ENCODE results near the gene HARS1. TPM values are rescaled to one million over a fixed set of nuclear protein-coding genes. Genes with fewer than 3 reads are reported as not detected.
A peak's percentile ranks its signal among the peaks of the same experiment; 100 is the strongest.

HARS1 gene
- total and polyA plus RNA-seq, 2 of the 13 experiments (the other 11 are each of a cell fraction or from before 2014, with no cell fraction given): 36.9 to 66.2 TPM

DNA sequence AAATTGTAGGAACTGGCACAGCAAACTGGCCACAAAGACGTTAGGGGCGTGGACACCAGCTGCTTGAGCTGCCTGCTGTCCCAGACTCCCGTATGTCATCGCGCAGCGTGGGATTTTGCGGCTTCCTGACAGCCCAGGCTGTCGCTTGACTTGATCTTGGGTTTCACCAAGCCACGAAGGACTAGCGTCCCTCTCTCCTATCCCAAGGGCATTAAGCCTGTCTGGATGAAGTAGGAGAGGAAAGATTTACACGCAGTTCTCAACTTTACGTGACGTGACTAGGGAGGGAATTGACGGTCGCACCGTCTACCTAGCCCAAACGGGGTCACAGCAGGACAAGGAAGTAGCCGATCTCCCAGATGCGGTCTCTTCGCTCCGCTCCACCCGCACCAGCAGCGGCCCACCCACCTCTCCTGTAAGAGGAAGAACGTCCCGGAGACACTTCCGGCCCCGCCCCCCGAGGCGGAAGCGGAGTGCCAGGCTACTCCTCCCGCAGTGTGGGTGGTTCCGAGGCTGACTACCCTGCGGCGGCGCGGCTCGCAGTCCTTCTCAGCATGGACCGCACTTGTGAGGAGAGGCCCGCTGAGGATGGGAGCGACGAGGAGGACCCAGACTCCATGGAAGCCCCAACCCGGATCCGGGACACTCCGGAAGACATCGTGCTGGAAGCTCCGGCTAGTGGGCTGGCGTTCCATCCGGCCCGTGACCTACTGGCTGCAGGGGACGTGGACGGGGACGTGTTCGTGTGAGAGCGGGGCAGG is 26.6 kb downstream of the HARS1 start, which contains the start of gene WDR55 (continued):
- TF ChIP-seq, protein P1, sequence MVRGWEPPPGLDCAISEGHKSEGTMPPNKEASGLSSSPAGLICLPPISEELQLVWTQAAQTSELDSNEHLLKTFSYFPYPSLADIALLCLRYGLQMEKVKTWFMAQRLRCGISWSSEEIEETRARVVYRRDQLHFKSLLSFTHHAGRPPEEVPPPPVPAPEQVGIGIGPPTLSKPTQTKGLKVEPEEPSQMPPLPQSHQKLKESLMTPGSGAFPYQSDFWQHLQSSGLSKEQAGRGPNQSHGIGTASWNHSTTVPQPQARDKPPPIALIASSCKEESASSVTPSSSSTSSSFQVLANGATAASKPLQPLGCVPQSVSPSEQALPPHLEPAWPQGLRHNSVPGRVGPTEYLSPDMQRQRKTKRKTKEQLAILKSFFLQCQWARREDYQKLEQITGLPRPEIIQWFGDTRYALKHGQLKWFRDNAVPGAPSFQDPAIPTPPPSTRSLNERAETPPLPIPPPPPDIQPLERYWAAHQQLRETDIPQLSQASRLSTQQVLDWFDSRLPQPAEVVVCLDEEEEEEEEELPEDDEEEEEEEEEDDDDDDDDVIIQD (CRISPR knock-in tag; IDR thresholded peaks at IDR 0.05; ENCODE audit: low read depth): peak; percentile 71
- TF ChIP-seq ZNF530 (CRISPR knock-in tag; IDR thresholded peaks at IDR 0.05; ENCODE audit: low read depth) (no peak), THYN1 (CRISPR knock-in tag; IDR thresholded peaks at IDR 0.05; ENCODE audit: borderline replicate concordance, low read depth) (no peak), ZFP90 (CRISPR knock-in tag; IDR thresholded peaks at IDR 0.05; ENCODE audit: borderline replicate concordance) (no peak; the same call in 1 of the 2 replicates), SYNCRIP (IDR thresholded peaks at IDR 0.05; ENCODE audit: insufficient read depth, low read depth, low read length) (no peak), ZBTB1 (CRISPR knock-in tag; IDR thresholded peaks at IDR 0.05; ENCODE audit: borderline replicate concordance) (no peak), ZNF839 (CRISPR knock-in tag; IDR thresholded peaks at IDR 0.05; ENCODE audit: borderline replicate concordance) (no peak), ZNF562 (CRISPR knock-in tag; IDR thresholded peaks at IDR 0.05; ENCODE audit: borderline replicate concordance) (no peak)
- TF ChIP-seq, protein P2, sequence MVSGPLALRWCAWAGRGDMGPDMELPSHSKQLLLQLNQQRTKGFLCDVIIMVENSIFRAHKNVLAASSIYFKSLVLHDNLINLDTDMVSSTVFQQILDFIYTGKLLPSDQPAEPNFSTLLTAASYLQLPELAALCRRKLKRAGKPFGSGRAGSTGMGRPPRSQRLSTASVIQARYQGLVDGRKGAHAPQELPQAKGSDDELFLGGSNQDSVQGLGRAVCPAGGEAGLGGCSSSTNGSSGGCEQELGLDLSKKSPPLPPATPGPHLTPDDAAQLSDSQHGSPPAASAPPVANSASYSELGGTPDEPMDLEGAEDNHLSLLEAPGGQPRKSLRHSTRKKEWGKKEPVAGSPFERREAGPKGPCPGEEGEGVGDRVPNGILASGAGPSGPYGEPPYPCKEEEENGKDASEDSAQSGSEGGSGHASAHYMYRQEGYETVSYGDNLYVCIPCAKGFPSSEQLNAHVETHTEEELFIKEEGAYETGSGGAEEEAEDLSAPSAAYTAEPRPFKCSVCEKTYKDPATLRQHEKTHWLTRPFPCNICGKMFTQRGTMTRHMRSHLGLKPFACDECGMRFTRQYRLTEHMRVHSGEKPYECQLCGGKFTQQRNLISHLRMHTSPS (CRISPR knock-in tag; IDR thresholded peaks at IDR 0.05; ENCODE audit: low read depth): 0 out of 2 replicates have a peak, but pooled peaks have one; percentile 32
- TF ChIP-seq, protein P3, sequence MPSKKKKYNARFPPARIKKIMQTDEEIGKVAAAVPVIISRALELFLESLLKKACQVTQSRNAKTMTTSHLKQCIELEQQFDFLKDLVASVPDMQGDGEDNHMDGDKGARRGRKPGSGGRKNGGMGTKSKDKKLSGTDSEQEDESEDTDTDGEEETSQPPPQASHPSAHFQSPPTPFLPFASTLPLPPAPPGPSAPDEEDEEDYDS (CRISPR knock-in tag; IDR thresholded peaks at IDR 0.05): peak; percentile 85
- TF ChIP-seq, protein P4, sequence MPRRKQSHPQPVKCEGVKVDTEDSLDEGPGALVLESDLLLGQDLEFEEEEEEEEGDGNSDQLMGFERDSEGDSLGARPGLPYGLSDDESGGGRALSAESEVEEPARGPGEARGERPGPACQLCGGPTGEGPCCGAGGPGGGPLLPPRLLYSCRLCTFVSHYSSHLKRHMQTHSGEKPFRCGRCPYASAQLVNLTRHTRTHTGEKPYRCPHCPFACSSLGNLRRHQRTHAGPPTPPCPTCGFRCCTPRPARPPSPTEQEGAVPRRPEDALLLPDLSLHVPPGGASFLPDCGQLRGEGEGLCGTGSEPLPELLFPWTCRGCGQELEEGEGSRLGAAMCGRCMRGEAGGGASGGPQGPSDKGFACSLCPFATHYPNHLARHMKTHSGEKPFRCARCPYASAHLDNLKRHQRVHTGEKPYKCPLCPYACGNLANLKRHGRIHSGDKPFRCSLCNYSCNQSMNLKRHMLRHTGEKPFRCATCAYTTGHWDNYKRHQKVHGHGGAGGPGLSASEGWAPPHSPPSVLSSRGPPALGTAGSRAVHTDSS (CRISPR knock-in tag; conservative IDR thresholded peaks at IDR 0.05): no peak
- TF ChIP-seq, protein P5, sequence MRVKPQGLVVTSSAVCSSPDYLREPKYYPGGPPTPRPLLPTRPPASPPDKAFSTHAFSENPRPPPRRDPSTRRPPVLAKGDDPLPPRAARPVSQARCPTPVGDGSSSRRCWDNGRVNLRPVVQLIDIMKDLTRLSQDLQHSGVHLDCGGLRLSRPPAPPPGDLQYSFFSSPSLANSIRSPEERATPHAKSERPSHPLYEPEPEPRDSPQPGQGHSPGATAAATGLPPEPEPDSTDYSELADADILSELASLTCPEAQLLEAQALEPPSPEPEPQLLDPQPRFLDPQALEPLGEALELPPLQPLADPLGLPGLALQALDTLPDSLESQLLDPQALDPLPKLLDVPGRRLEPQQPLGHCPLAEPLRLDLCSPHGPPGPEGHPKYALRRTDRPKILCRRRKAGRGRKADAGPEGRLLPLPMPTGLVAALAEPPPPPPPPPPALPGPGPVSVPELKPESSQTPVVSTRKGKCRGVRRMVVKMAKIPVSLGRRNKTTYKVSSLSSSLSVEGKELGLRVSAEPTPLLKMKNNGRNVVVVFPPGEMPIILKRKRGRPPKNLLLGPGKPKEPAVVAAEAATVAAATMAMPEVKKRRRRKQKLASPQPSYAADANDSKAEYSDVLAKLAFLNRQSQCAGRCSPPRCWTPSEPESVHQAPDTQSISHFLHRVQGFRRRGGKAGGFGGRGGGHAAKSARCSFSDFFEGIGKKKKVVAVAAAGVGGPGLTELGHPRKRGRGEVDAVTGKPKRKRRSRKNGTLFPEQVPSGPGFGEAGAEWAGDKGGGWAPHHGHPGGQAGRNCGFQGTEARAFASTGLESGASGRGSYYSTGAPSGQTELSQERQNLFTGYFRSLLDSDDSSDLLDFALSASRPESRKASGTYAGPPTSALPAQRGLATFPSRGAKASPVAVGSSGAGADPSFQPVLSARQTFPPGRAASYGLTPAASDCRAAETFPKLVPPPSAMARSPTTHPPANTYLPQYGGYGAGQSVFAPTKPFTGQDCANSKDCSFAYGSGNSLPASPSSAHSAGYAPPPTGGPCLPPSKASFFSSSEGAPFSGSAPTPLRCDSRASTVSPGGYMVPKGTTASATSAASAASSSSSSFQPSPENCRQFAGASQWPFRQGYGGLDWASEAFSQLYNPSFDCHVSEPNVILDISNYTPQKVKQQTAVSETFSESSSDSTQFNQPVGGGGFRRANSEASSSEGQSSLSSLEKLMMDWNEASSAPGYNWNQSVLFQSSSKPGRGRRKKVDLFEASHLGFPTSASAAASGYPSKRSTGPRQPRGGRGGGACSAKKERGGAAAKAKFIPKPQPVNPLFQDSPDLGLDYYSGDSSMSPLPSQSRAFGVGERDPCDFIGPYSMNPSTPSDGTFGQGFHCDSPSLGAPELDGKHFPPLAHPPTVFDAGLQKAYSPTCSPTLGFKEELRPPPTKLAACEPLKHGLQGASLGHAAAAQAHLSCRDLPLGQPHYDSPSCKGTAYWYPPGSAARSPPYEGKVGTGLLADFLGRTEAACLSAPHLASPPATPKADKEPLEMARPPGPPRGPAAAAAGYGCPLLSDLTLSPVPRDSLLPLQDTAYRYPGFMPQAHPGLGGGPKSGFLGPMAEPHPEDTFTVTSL (CRISPR knock-in tag; IDR thresholded peaks at IDR 0.05; ENCODE audit: borderline replicate concordance): no peak
- TF ChIP-seq, protein P6, sequence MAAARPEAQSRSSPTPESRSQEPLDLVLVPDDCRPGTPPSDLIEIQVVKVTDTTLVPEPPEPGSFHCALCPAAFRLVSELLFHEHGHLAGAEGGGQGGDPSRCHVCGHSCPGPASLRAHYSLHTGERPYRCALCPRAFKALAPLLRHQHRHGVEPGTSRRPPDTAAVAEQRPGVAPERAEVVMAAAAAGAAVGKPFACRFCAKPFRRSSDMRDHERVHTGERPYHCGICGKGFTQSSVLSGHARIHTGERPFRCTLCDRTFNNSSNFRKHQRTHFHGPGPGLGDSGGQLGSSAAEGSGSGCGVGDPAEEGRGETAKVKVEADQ (CRISPR knock-in tag; IDR thresholded peaks at IDR 0.05; ENCODE audit: borderline replicate concordance): no peak
- TF ChIP-seq, protein P7, sequence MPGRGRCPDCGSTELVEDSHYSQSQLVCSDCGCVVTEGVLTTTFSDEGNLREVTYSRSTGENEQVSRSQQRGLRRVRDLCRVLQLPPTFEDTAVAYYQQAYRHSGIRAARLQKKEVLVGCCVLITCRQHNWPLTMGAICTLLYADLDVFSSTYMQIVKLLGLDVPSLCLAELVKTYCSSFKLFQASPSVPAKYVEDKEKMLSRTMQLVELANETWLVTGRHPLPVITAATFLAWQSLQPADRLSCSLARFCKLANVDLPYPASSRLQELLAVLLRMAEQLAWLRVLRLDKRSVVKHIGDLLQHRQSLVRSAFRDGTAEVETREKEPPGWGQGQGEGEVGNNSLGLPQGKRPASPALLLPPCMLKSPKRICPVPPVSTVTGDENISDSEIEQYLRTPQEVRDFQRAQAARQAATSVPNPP (CRISPR knock-in tag; IDR thresholded peaks at IDR 0.05): no peak
